Loucy (cell line): ENCODE measurements around the gene LCMT1.

Experiments used
- H2AFZ ChIP-seq: fragments of 200-600 bp; sonication (generic); 2 replicates; pipeline ENCODE4 v1.6.0; 2016; ENCODE audit warnings: antibody characterized with exemption, mild to moderate bottlenecking, low read length, moderate library complexity
- H3F3A ChIP-seq: fragments of 200-600 bp; 2 replicates; pipeline ENCODE4 v1.6.0; 2016; ENCODE audit warnings: antibody characterized with exemption, low read depth, mild to moderate bottlenecking
- H3K27me3 ChIP-seq: fragments of 200-600 bp; sonication (generic); 2 replicates; pipeline ENCODE4 v1.6.1; 2014; ENCODE audit warnings: low read length, mild to moderate bottlenecking; ENCODE audit not compliant: insufficient read depth, poor library complexity, severe bottlenecking
- H3K36me3 ChIP-seq: fragments of 200-600 bp; sonication (generic); 2 replicates; pipeline ENCODE4 v1.6.1; 2016; ENCODE audit warnings: low read length; ENCODE audit not compliant: insufficient read depth
- H3K4me1 ChIP-seq: fragments of 200-600 bp; sonication (generic); 2 replicates; pipeline ENCODE4 v1.5.1; 2014; ENCODE audit warnings: low read length, mild to moderate bottlenecking; ENCODE audit not compliant: insufficient read depth, poor library complexity, severe bottlenecking
- H3K4me2 ChIP-seq: fragments of 200-600 bp; sonication (generic); 2 replicates; pipeline ENCODE4 v1.6.0; 2014; ENCODE audit warnings: antibody characterized with exemption, low read length, low read depth, mild to moderate bottlenecking; ENCODE audit not compliant: poor library complexity, severe bottlenecking
- H3K4me3 ChIP-seq: fragments of 200-600 bp; sonication (generic); 2 replicates; pipeline ENCODE4 v1.5.1; 2014; ENCODE audit warnings: low read length, mild to moderate bottlenecking, mixed read lengths; ENCODE audit not compliant: poor library complexity, severe bottlenecking
- H3K79me2 ChIP-seq: fragments of 200-600 bp; sonication (generic); 2 replicates; pipeline ENCODE4 v1.6.1; 2014; ENCODE audit warnings: low read length; ENCODE audit not compliant: insufficient read depth
- H3K9ac ChIP-seq: fragments of 200-600 bp; sonication (generic); 2 replicates; pipeline ENCODE4 v1.6.0; 2014; ENCODE audit warnings: mild to moderate bottlenecking, low read depth, low read length, moderate library complexity; ENCODE audit not compliant: poor library complexity, severe bottlenecking
- H3K9me2 ChIP-seq: fragments of 200-600 bp; sonication (generic); replicated peaks from 2 replicates; pipeline ENCODE4 v1.6.1; 2016; ENCODE audit warnings: low read depth, low read length, mixed read lengths
- H3K9me3 ChIP-seq: fragments of 200-600 bp; sonication (generic); 2 replicates; pipeline ENCODE4 v1.6.1; 2014; ENCODE audit warnings: mild to moderate bottlenecking, antibody characterized with exemption, low read length, low read depth; ENCODE audit not compliant: insufficient read depth
- H4K20me1 ChIP-seq: fragments of 200-600 bp; sonication (generic); 2 replicates; pipeline ENCODE4 v1.6.0; 2014; ENCODE audit warnings: antibody characterized with exemption, low read length, mild to moderate bottlenecking; ENCODE audit not compliant: insufficient read depth, poor library complexity, severe bottlenecking
- CTCF ChIP-seq: fragments of 200-600 bp; sonication (generic); conservative IDR thresholded peaks from 2 replicates; pipeline ENCODE4 v1.5.1; 2014; ENCODE audit warnings: mild to moderate bottlenecking, antibody characterized with exemption, low read length
- EZH2phosphoT487 ChIP-seq: fragments of 200-600 bp; IDR thresholded peaks from 2 replicates; pipeline ENCODE4 v1.6.1; 2018; ENCODE audit warnings: antibody characterized with exemption, mild to moderate bottlenecking, moderate library complexity, borderline replicate concordance

Gene LCMT1

DNA sequence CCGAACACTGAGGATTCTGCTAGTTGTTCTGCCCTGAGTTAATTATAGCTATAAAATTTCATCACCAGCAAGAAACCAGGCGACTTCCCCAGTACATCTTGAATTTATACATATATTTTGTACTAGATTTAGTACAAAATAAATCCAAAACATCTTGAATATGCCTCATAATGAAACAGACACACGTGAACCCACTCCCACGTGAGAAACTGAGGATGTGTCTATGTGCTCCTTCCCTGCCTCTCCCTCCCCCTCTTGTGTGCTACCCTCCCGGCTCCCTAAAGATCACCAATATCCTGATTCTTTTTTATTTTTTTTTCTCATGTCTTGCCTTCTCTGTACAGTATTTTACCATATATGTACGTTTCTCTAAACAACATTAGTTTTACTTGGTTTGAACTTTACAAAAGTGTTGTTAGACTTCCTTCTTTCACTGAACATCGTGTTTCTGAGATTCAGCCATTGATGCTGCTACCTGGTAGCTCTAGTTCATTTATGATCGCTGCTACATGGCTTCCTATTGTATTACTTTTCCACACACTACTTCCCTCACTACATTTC is 1.1 kb upstream of the LCMT1 start:
- Histone ChIP-seq H3K36me3 (no peaks in the 10 kb centered on the region), H3F3A (peaks cover 3% of the 10 kb centered on the region; the same call in 1 of the 2 replicates), H3K27me3 (no peaks in the 10 kb centered on the region), H3K9me2 (no peaks in the 10 kb centered on the region), H4K20me1 (peaks cover 7% of the 10 kb centered on the region), H3K4me2 (peak overlapping the region; percentile 75), H3K79me2 (peaks cover 48% of the 10 kb centered on the region), H3K4me3 (peak overlapping the region; percentile 90), H3K4me1 (peaks cover 31% of the 10 kb centered on the region), H2AFZ (peak overlapping the region; percentile 88), H3K9ac (peak overlapping the region; percentile 82), H3K9me3 (no peaks in the 10 kb centered on the region)
- TF ChIP-seq CTCF, result no peak
- no peak for TF ChIP-seq EZH2phosphoT487

GRCh38 chr16:25114121-25114520 is 2.6 kb downstream of the LCMT1 start:
- H3K79me2 ChIP-seq, result peaks cover 81% of the 10 kb centered on the region
- peaks cover 7% of the 10 kb centered on the region for H4K20me1 ChIP-seq
- no peaks in the 10 kb centered on the region for H3K9me3 ChIP-seq
- H3K27me3 ChIP-seq, result no peaks in the 10 kb centered on the region
- no peak overlapping the region for H3K9ac ChIP-seq
- peaks cover 31% of the 10 kb centered on the region for H3K4me1 ChIP-seq
- peaks cover 3% of the 10 kb centered on the region; the same call in 1 of the 2 replicates for H3F3A ChIP-seq
- no peak overlapping the region for H2AFZ ChIP-seq
- H3K4me3 ChIP-seq, result no peak overlapping the region
- TF ChIP-seq EZH2phosphoT487, result no peak
- TF ChIP-seq CTCF, result no peak
- H3K36me3 ChIP-seq, result no peaks in the 10 kb centered on the region
- peak overlapping the region; percentile 84 for H3K4me2 ChIP-seq
- no peaks in the 10 kb centered on the region for H3K9me2 ChIP-seq

DNA sequence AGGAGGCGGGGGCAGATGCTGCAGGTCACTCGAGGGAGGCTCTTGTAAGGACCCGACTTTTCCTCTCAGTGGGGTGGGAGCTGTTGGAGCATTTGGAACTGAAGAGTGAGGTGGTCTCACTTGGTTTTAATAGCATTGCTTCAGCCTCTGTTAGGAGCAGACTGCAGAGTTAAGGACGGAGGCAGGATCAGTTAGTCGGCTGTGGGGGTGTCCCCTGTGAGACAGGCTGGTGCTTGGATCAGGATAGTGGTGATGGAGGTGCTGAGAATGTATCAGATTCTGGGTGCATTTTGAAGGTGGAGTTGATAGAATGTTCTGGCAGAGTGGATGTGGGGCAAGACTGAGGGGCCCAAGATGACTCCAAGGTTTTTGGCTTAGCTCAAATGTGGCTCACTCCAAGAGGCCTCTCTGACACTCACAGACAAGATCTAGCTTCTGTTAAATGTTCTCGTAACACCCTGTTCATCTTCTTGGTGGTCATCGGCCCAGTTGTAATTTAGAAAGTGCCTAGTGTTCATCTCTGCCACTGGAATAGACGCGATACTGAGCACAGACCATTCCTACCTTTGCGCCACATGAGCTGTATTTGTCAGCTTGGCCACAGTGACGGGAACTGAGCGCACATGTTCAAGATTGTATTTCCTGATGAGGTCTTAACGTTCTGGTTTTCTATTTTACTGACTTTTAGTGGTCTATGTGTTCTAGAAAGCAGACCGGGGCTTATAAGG is 7.5 kb downstream of the LCMT1 start:
- H4K20me1 ChIP-seq, result no peaks in the 10 kb centered on the region
- no peaks in the 10 kb centered on the region for H3K9me3 ChIP-seq
- H3K36me3 ChIP-seq, result no peaks in the 10 kb centered on the region
- no peak overlapping the region for H3K4me3 ChIP-seq
- H3F3A ChIP-seq, result no peaks in the 10 kb centered on the region
- H3K4me2 ChIP-seq, result peak overlapping the region; percentile 20
- no peak for TF ChIP-seq CTCF
- TF ChIP-seq EZH2phosphoT487, result no peak
- H3K27me3 ChIP-seq, result no peaks in the 10 kb centered on the region
- H3K4me1 ChIP-seq, result peaks cover 27% of the 10 kb centered on the region
- H3K79me2 ChIP-seq, result peaks cover 83% of the 10 kb centered on the region; the same call in 1 of the 2 replicates
- no peak overlapping the region for H2AFZ ChIP-seq
- H3K9ac ChIP-seq, result no peak overlapping the region
- no peaks in the 10 kb centered on the region for H3K9me2 ChIP-seq
